Thoracic aorta endothelial cell (primary cell): ENCODE measurements around the gene KIF18B. TPM values are rescaled to one million over a fixed set of nuclear protein-coding genes. Genes with fewer than 3 reads are reported as not detected.
A peak's percentile ranks its signal among the peaks of the same experiment; 100 is the strongest.

Experiments used
- small RNA-seq: library from RNA; depleted of rRNA; stranded (forward); fragments of <200 nt; gene quantifications from one replicate; pipeline ENCODE3, GENCODE V24; 2012
- total RNA-seq: library from RNA; depleted of rRNA; stranded (reverse); fragments of >200 nt; gene quantifications from 2 replicates; pipeline ENCODE4 v1.2.3, GENCODE V29; 2012

Gene KIF18B
- 12.0 and 22.3 TPM in 2 replicates for total RNA-seq

DNA sequence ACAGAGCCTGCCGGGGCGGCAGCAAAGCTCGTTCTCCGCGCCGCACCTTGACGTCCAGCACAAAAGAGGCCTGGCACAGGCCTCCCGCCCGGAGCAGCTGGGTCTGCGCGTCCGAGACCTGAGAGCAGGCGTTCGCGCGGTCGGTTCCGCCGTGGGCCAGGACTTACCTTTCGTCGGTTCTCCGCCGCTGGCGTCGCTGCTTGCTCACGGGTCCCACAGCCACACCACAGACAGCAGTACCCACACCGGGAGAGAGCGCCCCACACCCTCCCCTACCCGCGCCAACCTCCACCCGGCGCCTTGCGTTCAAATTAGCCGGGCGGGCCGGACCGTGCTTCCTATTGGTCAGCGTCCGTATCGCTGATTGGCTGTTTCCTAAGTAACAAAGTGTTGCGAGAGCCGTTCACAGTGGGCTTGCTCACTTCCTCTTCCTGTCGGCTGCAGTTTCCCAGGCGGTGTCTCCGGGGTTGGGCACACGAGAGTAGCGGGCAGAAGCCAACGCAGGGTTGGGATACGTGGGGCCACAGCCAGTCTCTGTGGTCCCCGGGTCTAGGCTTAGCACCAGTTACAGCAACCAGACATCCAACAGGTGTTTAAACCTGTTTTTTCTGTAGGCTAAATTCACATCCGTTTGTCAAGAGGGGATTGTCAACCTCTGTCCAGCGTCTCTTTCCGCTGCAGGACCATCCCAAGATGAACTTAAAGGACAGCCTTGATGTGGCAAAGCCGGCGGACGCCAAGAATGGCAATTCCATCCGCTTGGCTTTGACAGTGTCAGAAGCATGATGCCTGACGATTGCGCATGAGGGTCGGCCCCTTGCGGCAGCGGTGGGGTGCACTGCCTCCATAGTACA, at the start of gene KIF18B:
KIF18B (minus strand) TSS at position 313 of the 854 bp plus-strand sequence. CDS start 11,429 bp downstream, outside the sequence.

GRCh38 chr17:44968225-44969143, 20.9 kb upstream of the KIF18B start, which contains the start of gene C1QL1:
C1QL1 (minus strand) TSS chr17:44968303; CDS start chr17:44968048, 255 bp downstream.

DNA sequence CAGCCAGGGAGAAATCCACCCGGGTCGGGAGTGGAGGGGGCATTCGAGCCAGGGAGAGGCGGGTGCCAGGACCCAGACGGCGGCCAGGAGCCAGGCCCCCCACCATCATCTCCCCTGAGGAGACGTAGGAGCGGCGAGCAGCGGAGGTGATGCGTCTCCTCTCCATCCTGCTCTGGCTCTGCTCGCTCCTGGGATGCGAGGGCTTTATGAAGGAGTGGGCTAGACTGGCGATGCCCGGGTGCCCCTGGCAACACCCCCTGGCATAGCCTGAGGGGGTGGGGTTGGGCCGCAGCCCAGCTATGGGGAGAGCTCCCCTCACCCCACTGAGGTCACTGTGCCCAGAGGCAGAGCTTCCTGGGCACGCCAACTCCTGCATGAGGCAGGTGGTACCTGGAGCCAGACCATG, 32.2 kb downstream of the KIF18B start, which contains the start of gene GFAP:
GFAP (minus strand) TSS at position 180 of the 406 bp plus-strand sequence; CDS start at position 166, 14 bp downstream.

GRCh38 chr17:44899074-44899782, 48.3 kb downstream of the KIF18B start, which contains the start of gene EFTUD2:
EFTUD2 (minus strand) TSS chr17:44899445; CDS start chr17:44894521, 4,924 bp downstream.

Small RNA genes within 50 kb of the gene (small RNA-seq; reads per million reads assigned to genes)
- not detected for gene AC015936.2
- gene CCDC103, result not detected
- 4.5 reads per million, percentile 78 among the genes with 10 or more reads in this experiment for gene MIR6783
- gene RN7SL405P, result not detected

Other genes with a start within 250 kb of the KIF18B start
- 9.2 and 14.9 TPM in 2 replicates for gene DBF4B, start 239.1 kb downstream of the KIF18B start, total RNA-seq
- gene ADAM11, start 188.8 kb downstream of the KIF18B start, total RNA-seq, result 0.13 and 0.22 TPM in 2 replicates
- gene GJC1, start 117.5 kb downstream of the KIF18B start, total RNA-seq, result 10.2 and 15.7 TPM in 2 replicates
- gene HIGD1B, start 99.9 kb downstream of the KIF18B start, total RNA-seq, result not detected in 2 replicates
- gene EFTUD2, start 48.3 kb downstream of the KIF18B start, total RNA-seq, result 201 and 220 TPM in 2 replicates
- gene GFAP, start 32.3 kb downstream of the KIF18B start, total RNA-seq, result 0.14 and 0.27 TPM in 2 replicates
- gene C1QL1, start 20.5 kb upstream of the KIF18B start, total RNA-seq, result 0.13 TPM in 1 of 2 replicates, not detected in the other
- gene DCAKD, start 103.9 kb upstream of the KIF18B start, total RNA-seq, result 29.0 and 29.1 TPM in 2 replicates
- 75.4 and 84.6 TPM in 2 replicates for gene NMT1, start 113.5 kb upstream of the KIF18B start, total RNA-seq
- 27.7 and 31.0 TPM in 2 replicates for gene PLCD3, start 184.7 kb upstream of the KIF18B start, total RNA-seq
- gene ACBD4, start 187.9 kb upstream of the KIF18B start, total RNA-seq, result 2.7 and 6.7 TPM in 2 replicates
- gene HEXIM1, start 200.7 kb upstream of the KIF18B start, total RNA-seq, result 10.4 and 10.8 TPM in 2 replicates
- 3.1 and 3.6 TPM in 2 replicates for gene HEXIM2, start 214.1 kb upstream of the KIF18B start, total RNA-seq